ENCODE results near the gene ADNP2. TPM values are rescaled to one million over a fixed set of nuclear protein-coding genes. Genes with fewer than 3 reads are reported as not detected.
A peak's percentile ranks its signal among the peaks of the same experiment; 100 is the strongest.

ADNP2 gene
- total RNA-seq, 4 donors from 2014 or later, result 16.4 to 28.4 (median 17.8) TPM

- TF ChIP-seq POLR2A (IDR thresholded peaks at IDR 0.05) (no peak), CTCF (IDR thresholded peaks at IDR 0.05) (no peak)
- peak overlapping the region; percentile 93 to 98 (median 95) for H3K27ac ChIP-seq
- H3K27me3 ChIP-seq, result no peaks in the 10 kb centered on the region
- DNase-seq, result no peak
- no peaks in the 10 kb centered on the region for H3K36me3 ChIP-seq
- no peak overlapping the region for H3K4me3 ChIP-seq (replicated peaks in 1 of 3)
- WGBS, 2 donors, result 92 to 94% methylated on average over 9 to 31 of the region's 33 CpGs
- H3K4me1 ChIP-seq, result peaks cover 41 to 56% of the 10 kb centered on the region in 2 donors
- no peaks in the 10 kb centered on the region for H3K9me3 ChIP-seq
- intact Hi-C loops (cut with DNase I), result no loop called here
Measured at GRCh38 chr18:80180778-80181564, 71.9 kb downstream of the ADNP2 start.

GRCh38 chr18:80181642-80182461 lies 72.8 kb downstream of the ADNP2 start:
- peak overlapping the region; percentile 93 to 98 (median 95) for H3K27ac ChIP-seq
- DNase-seq, result peak; percentile 76 to 80
- intact Hi-C loops (cut with DNase I), result no loop called here
- H3K4me1 ChIP-seq, result peaks cover 41 to 48% of the 10 kb centered on the region in 2 donors
- H3K36me3 ChIP-seq, result no peaks in the 10 kb centered on the region
- 49 to 61% methylated on average over 8 to 12 of the region's 12 CpGs for WGBS, 2 donors
- H3K9me3 ChIP-seq, result no peaks in the 10 kb centered on the region
- TF ChIP-seq POLR2A (IDR thresholded peaks at IDR 0.05), result peak in 1 of 2 donors; percentile 39
- no peak for TF ChIP-seq CTCF (IDR thresholded peaks at IDR 0.05)
- no peaks in the 10 kb centered on the region for H3K27me3 ChIP-seq
- H3K4me3 ChIP-seq (replicated peaks in 1 of 3), result no peak overlapping the region

- Histone ChIP-seq H3K4me1 (peaks cover 41 to 58% of the 10 kb centered on the region in 2 donors), H3K27me3 (no peaks in the 10 kb centered on the region), H3K9me3 (no peaks in the 10 kb centered on the region), H3K27ac (peak overlapping the region; percentile 93 to 98 (median 95)), H3K36me3 (no peaks in the 10 kb centered on the region), H3K4me3 (replicated peaks in 1 of 3) (no peak overlapping the region)
- WGBS, 2 donors, result 41 to 46% methylated on average over 9 of the region's 9 CpGs
- DNase-seq, result no peak
- TF ChIP-seq POLR2A (IDR thresholded peaks at IDR 0.05), result no peak
- no peak for TF ChIP-seq CTCF (IDR thresholded peaks at IDR 0.05)
- intact Hi-C loops (cut with DNase I), result no loop called here
Measured at GRCh38 chr18:80182855-80183254, 73.8 kb downstream of the ADNP2 start.

GRCh38 chr18:80183273-80184050 lies 74.4 kb downstream of the ADNP2 start:
- peak in 1 of 6 experiments; percentile 7 for TF ChIP-seq CTCF (IDR thresholded peaks at IDR 0.05)
- peak in 1 of 2 donors; percentile 80 for TF ChIP-seq POLR2A (IDR thresholded peaks at IDR 0.05)
- peaks cover 41 to 58% of the 10 kb centered on the region in 2 donors for H3K4me1 ChIP-seq
- WGBS, 2 donors, result 24 to 30% methylated on average over 13 of the region's 13 CpGs
- peak overlapping the region; percentile 94 to 98 (median 95) for H3K27ac ChIP-seq
- no peak overlapping the region for H3K4me3 ChIP-seq (replicated peaks in 1 of 3)
- H3K9me3 ChIP-seq, result no peaks in the 10 kb centered on the region
- intact Hi-C loops (cut with DNase I), result no loop called here
- H3K36me3 ChIP-seq, result no peaks in the 10 kb centered on the region
- DNase-seq, result peak; percentile 99
- no peaks in the 10 kb centered on the region for H3K27me3 ChIP-seq
